Measurements from ENCODE around the gene SPEM3. TPM values are rescaled to one million over a fixed set of nuclear protein-coding genes. Genes with fewer than 3 reads are reported as not detected.

Gene SPEM3
- total and polyA plus RNA-seq, 2 of the 13 experiments (the other 11 are each of a cell fraction or from before 2014, with no cell fraction given): not detected

GRCh38 chr17:7474767-7475166 lies 46.1 kb downstream of the SPEM3 start (continued):
- TF ChIP-seq ARID2 (CRISPR knock-in tag; IDR thresholded peaks at IDR 0.05; ENCODE audit: borderline replicate concordance) (0 out of 2 replicates have a peak, but pooled peaks have one; percentile 32), YY1 (IDR thresholded peaks at IDR 0.05; ENCODE audit: insufficient read depth, insufficient replicate concordance, low read depth, low read length) (peak; percentile 8), HOXA3 (CRISPR knock-in tag; IDR thresholded peaks at IDR 0.05) (peak; percentile 39; the same call in 1 of the 2 replicates), TMF1 (CRISPR knock-in tag; IDR thresholded peaks at IDR 0.05; ENCODE audit: low read depth) (0 out of 2 replicates have a peak, but pooled peaks have one; percentile 27)

GRCh38 chr17:7475764-7476422 lies 47.2 kb downstream of the SPEM3 start:
- POLR2A ChIA-PET: interaction anchor here (1.0 to 5.3 kb wide), 5 partner anchors 10 to 440 kb away, joined by 3 to 30 read pairs (median 15); partner anchors contain the start of genes CHRNB1, POLR2A, SLC16A13 and TMEM256
- Histone ChIP-seq H3K79me2 (ENCODE audit: insufficient read depth, low read length) (peaks cover 58% of the 10 kb centered on the region), H4K20me1 (ENCODE audit: insufficient read depth, low read length) (peaks cover 30% of the 10 kb centered on the region), H3K4me2 (ENCODE audit: low read depth, low read length) (peak overlapping the region; percentile 48), H3K36me3 (replicated peaks in 1 of 2; ENCODE audit: control insufficient read depth in 1 of 2, insufficient read depth in 2 of 2, low read length in 2 of 2) (no peaks in the 10 kb centered on the region), H3K9me3 (ENCODE audit: low read length) (no peaks in the 10 kb centered on the region), H3K27me3 (ENCODE audit: control insufficient read depth in 1 of 2, insufficient read depth in 2 of 2, low read length in 2 of 2) (no peaks in the 10 kb centered on the region; a peak in 1 of 5 replicates), H3K4me3 (replicated peaks in 1 of 3; ENCODE audit: insufficient read depth in 1 of 3, low read depth in 2 of 3, low read length in 3 of 3) (no peak overlapping the region), H2AFZ (ENCODE audit: low read length) (no peak overlapping the region), H3K27ac (ENCODE audit: extremely low read length, insufficient read depth, low read length) (peak overlapping the region; percentile 75), H3K4me1 (ENCODE audit: insufficient read depth, low read length) (peaks cover 61% of the 10 kb centered on the region), H3K9ac (ENCODE audit: insufficient read depth, low read depth, low read length) (0 out of 2 replicates have a peak overlapping the region, but pooled peaks have one; percentile 10)
- peak; percentile 9; the same call in 2 of the 3 replicates for ATAC-seq
- in situ Hi-C loops (cut with HindIII; ENCODE audit: extremely low pct_ligation_motif_present, low pct_unique_long_range_greater_than_20kb) (loop anchor here (5.0 kb wide), 1 partner anchor 39 kb away; the partner anchor contains the start of genes FGF11 and TMEM102), intact Hi-C loops (cut with micrococcal nuclease; ENCODE audit: unreplicated experiment) (no loop called here)
- 41% methylated on average over 11 of the region's 15 CpGs for WGBS (ENCODE audit: low lambda C conversion rate)
- DNase-seq (ENCODE audit: low spot score): no peak
- BruUV-seq (replicated peaks): no TSS peak
- CTCF ChIA-PET (ENCODE audit: low intra/inter-chr PET ratio, low total read pairs): no interaction called here
- peak; percentile 73 for FAIRE-seq
- TF ChIP-seq PAWR (CRISPR knock-in tag; IDR thresholded peaks at IDR 0.05; ENCODE audit: borderline replicate concordance) (no peak), SMAD3 (CRISPR knock-in tag; IDR thresholded peaks at IDR 0.05) (no peak), HNF4A (CRISPR knock-in tag; IDR thresholded peaks at IDR 0.05) (0 out of 2 replicates have a peak, but pooled peaks have one; percentile 19), MAX (IDR thresholded peaks at IDR 0.05) (peak; percentile 51), ZNF562 (CRISPR knock-in tag; IDR thresholded peaks at IDR 0.05; ENCODE audit: borderline replicate concordance) (no peak), HOXA3 (CRISPR knock-in tag; IDR thresholded peaks at IDR 0.05) (peak; percentile 12; the same call in 1 of the 2 replicates), SIN3A (IDR thresholded peaks at IDR 0.05; ENCODE audit: borderline replicate concordance, low read depth, low read length) (no peak), ZMYM3 (CRISPR knock-in tag; IDR thresholded peaks at IDR 0.05) (peak; percentile 66), ZNF24 (IDR thresholded peaks at IDR 0.05) (no peak), TCF7L2 (IDR thresholded peaks at IDR 0.05; ENCODE audit: low read depth, low read length) (no peak), SALL1 (CRISPR knock-in tag; IDR thresholded peaks at IDR 0.05) (peak; percentile 15; the same call in 1 of the 2 replicates), ZBTB33 (CRISPR knock-in tag; IDR thresholded peaks at IDR 0.05) (peak; percentile 66; the same call in 1 of the 2 replicates), USF2 (IDR thresholded peaks at IDR 0.05; ENCODE audit: low read depth, low read length) (no peak), USF2 (CRISPR knock-in tag; IDR thresholded peaks at IDR 0.05; ENCODE audit: borderline replicate concordance) (peak; percentile 20; the same call in 1 of the 2 replicates), ZNF530 (CRISPR knock-in tag; IDR thresholded peaks at IDR 0.05; ENCODE audit: low read depth) (no peak), NR1H2 (CRISPR knock-in tag; IDR thresholded peaks at IDR 0.05; ENCODE audit: borderline replicate concordance, low read depth) (no peak)

Measured in HepG2 (cell line).